NCI-H2029 (cell line): ENCODE data around the gene CYBRD1.
"Not testable (repeated sequence)": the region's sequence is repeated elsewhere in the genome, so short reads cannot be mapped to it uniquely, and the experiment has no call there.

Source experiments
- DNase-seq: peaks from one replicate; lab custom pipeline; 2025; lab: John Stamatoyannopoulos, UW

CYBRD1 gene

GRCh38 chr2:171522052-171522787, at the start of gene CYBRD1:
CYBRD1 (plus strand) TSS chr2:171522474; CDS start chr2:171522546, 72 bp downstream.
- DNase-seq, result no peak

GRCh38 chr2:171475979-171476378, 46.3 kb upstream of the CYBRD1 start:
- DNase-seq, result no peak

GRCh38 chr2:171478345-171478744, 43.9 kb upstream of the CYBRD1 start:
- no peak for DNase-seq

- no peak for DNase-seq
Measured at GRCh38 chr2:171479154-171479814, 43.0 kb upstream of the CYBRD1 start.

GRCh38 chr2:171480908-171481307, 41.4 kb upstream of the CYBRD1 start:
- DNase-seq, result no peak

GRCh38 chr2:171482308-171482707, 40.0 kb upstream of the CYBRD1 start:
- no peak for DNase-seq

- no peak for DNase-seq
Measured at GRCh38 chr2:171482877-171483276, 39.4 kb upstream of the CYBRD1 start.

- no peak for DNase-seq
Measured at GRCh38 chr2:171483793-171484192, 38.5 kb upstream of the CYBRD1 start.

- DNase-seq, result no peak
Measured at GRCh38 chr2:171485116-171485515, 37.2 kb upstream of the CYBRD1 start.

- no peak for DNase-seq
Measured at GRCh38 chr2:171487201-171487600, 35.1 kb upstream of the CYBRD1 start.

GRCh38 chr2:171487803-171488259, 34.4 kb upstream of the CYBRD1 start:
- no peak for DNase-seq

GRCh38 chr2:171490577-171490976, 31.7 kb upstream of the CYBRD1 start:
- no peak for DNase-seq

GRCh38 chr2:171491292-171491691, 31.0 kb upstream of the CYBRD1 start:
- DNase-seq, result no peak

- no peak for DNase-seq
Measured at GRCh38 chr2:171492664-171493063, 29.6 kb upstream of the CYBRD1 start.

GRCh38 chr2:171497664-171498063, 24.6 kb upstream of the CYBRD1 start:
- DNase-seq, result not testable (repeated sequence)

- no peak for DNase-seq
Measured at GRCh38 chr2:171505374-171505773, 16.9 kb upstream of the CYBRD1 start.

GRCh38 chr2:171509945-171510731, 12.1 kb upstream of the CYBRD1 start:
- DNase-seq, result no peak

- no peak for DNase-seq
Measured at GRCh38 chr2:171512014-171512413, 10.3 kb upstream of the CYBRD1 start.

- no peak for DNase-seq
Measured at GRCh38 chr2:171512683-171513195, 9.5 kb upstream of the CYBRD1 start.

GRCh38 chr2:171513719-171514160, 8.5 kb upstream of the CYBRD1 start:
- no peak for DNase-seq

GRCh38 chr2:171514908-171515582, 7.2 kb upstream of the CYBRD1 start:
- no peak for DNase-seq
